PC-3 (cell line): ENCODE data around the gene UBE3D.

Experiments
- CTCF ChIP-seq: fragments of 300-600 bp; sonication (generic); conservative IDR thresholded peaks from 2 replicates; pipeline ENCODE4 v1.5.1; 2017; ENCODE audit warnings: antibody characterized with exemption, low read depth, mild to moderate bottlenecking, low read length
- EZH2 ChIP-seq: fragments of 300-600 bp; sonication (generic); IDR thresholded peaks from one replicate; pipeline ENCODE4 v1.6.1; 2017; ENCODE audit warnings: antibody characterized with exemption, mild to moderate bottlenecking, low read length; ENCODE audit not compliant: unreplicated experiment
- EZH2phosphoT487 ChIP-seq: fragments of 300-600 bp; sonication (generic); IDR thresholded peaks from 2 replicates; pipeline ENCODE4 v1.6.1; 2018; ENCODE audit warnings: mild to moderate bottlenecking, antibody characterized with exemption, low read length, borderline replicate concordance

GRCh38 chr6:82959385-82959941 lies 106.2 kb downstream of the UBE3D start:
- TF ChIP-seq CTCF: no peak
- TF ChIP-seq EZH2phosphoT487: no peak
- no peak for TF ChIP-seq EZH2
